Measurements from ENCODE around the gene LEMD2. TPM values are rescaled to one million over a fixed set of nuclear protein-coding genes. Genes with fewer than 3 reads are reported as not detected.

The LEMD2 gene
- total RNA-seq, 1 experiment from 2014 or later, result 65.9 TPM

GRCh38 chr6:33798343-33798848 is 9.5 kb upstream of the LEMD2 start:
- H3K4me2 ChIP-seq, result no peak overlapping the region
- peaks cover 40% of the 10 kb centered on the region for H3K27me3 ChIP-seq (ENCODE audit: insufficient read depth, low read depth)
- 0 out of 2 replicates have a peak, but pooled peaks cover 4% of the 10 kb centered on the region for H4K20me1 ChIP-seq (ENCODE audit: insufficient read depth)
- ChIA-PET CTCF (interaction anchor here (0.6 kb wide), 1 partner anchor 27 kb away, joined by 4 read pairs; no protein-coding TSS in a partner anchor), POLR2A (ENCODE audit: unreplicated experiment) (no interaction called here)
- TF ChIP-seq CTCF (conservative IDR thresholded peaks at IDR 0.05) (no peak), EZH2 (IDR thresholded peaks at IDR 0.05; ENCODE audit: low read depth) (no peak)
- intact Hi-C loops (cut with micrococcal nuclease; ENCODE audit: unreplicated experiment), result no loop called here
- H3K36me3 ChIP-seq (ENCODE audit: low read depth), result no peaks in the 10 kb centered on the region
- H3K27ac ChIP-seq, result no peak overlapping the region
- DNase-seq, result no peak
- peaks cover 13% of the 10 kb centered on the region for H3K4me1 ChIP-seq (replicated peaks; ENCODE audit: insufficient read depth)
- no TSS peak for BruUV-seq (replicated peaks)
- H3K9me3 ChIP-seq (ENCODE audit: insufficient read depth, low read depth), result no peaks in the 10 kb centered on the region
- H3F3A ChIP-seq (ENCODE audit: insufficient read depth, low read depth), result peaks cover 7% of the 10 kb centered on the region; the same call in 1 of the 2 replicates
- no peak overlapping the region for H2AFZ ChIP-seq
- no peaks in the 10 kb centered on the region for H3K79me2 ChIP-seq (ENCODE audit: low read depth)
- no peak overlapping the region for H3K4me3 ChIP-seq
- H3K9me2 ChIP-seq (ENCODE audit: insufficient read depth), result no peaks in the 10 kb centered on the region

- BruUV-seq (replicated peaks), result no TSS peak
- H2AFZ ChIP-seq, result no peak overlapping the region
- no peak for DNase-seq
- H3K27ac ChIP-seq, result no peak overlapping the region
- 0 out of 2 replicates have a peak, but pooled peaks cover 4% of the 10 kb centered on the region for H4K20me1 ChIP-seq (ENCODE audit: insufficient read depth)
- intact Hi-C loops (cut with micrococcal nuclease; ENCODE audit: unreplicated experiment), result no loop called here
- H3K4me1 ChIP-seq (replicated peaks; ENCODE audit: insufficient read depth), result peaks cover 13% of the 10 kb centered on the region
- H3K9me2 ChIP-seq (ENCODE audit: insufficient read depth), result no peaks in the 10 kb centered on the region
- no peaks in the 10 kb centered on the region for H3K36me3 ChIP-seq (ENCODE audit: low read depth)
- H3K4me2 ChIP-seq, result no peak overlapping the region
- ChIA-PET CTCF (interaction anchor here (0.6 kb wide), 1 partner anchor 28 kb away, joined by 4 read pairs; no protein-coding TSS in a partner anchor), POLR2A (ENCODE audit: unreplicated experiment) (no interaction called here)
- no peak overlapping the region for H3K4me3 ChIP-seq
- TF ChIP-seq CTCF (conservative IDR thresholded peaks at IDR 0.05), result no peak
- TF ChIP-seq EZH2 (IDR thresholded peaks at IDR 0.05; ENCODE audit: low read depth), result no peak
- no peaks in the 10 kb centered on the region for H3K79me2 ChIP-seq (ENCODE audit: low read depth)
- H3K9me3 ChIP-seq (ENCODE audit: insufficient read depth, low read depth), result no peaks in the 10 kb centered on the region
- H3K27me3 ChIP-seq (ENCODE audit: insufficient read depth, low read depth), result peaks cover 34% of the 10 kb centered on the region
- peaks cover 7% of the 10 kb centered on the region; the same call in 1 of the 2 replicates for H3F3A ChIP-seq (ENCODE audit: insufficient read depth, low read depth)
Observed at GRCh38 chr6:33797626-33798342, 8.9 kb upstream of the LEMD2 start.

GRCh38 chr6:33794910-33795623 is 6.1 kb upstream of the LEMD2 start:
- no peaks in the 10 kb centered on the region for H3K36me3 ChIP-seq (ENCODE audit: low read depth)
- H3K27me3 ChIP-seq (ENCODE audit: insufficient read depth, low read depth), result peaks cover 21% of the 10 kb centered on the region
- no peaks in the 10 kb centered on the region for H3K9me3 ChIP-seq (ENCODE audit: insufficient read depth, low read depth)
- H3K4me1 ChIP-seq (replicated peaks; ENCODE audit: insufficient read depth), result peaks cover 13% of the 10 kb centered on the region
- no peaks in the 10 kb centered on the region for H3K9me2 ChIP-seq (ENCODE audit: insufficient read depth)
- no peak overlapping the region for H3K4me3 ChIP-seq
- no peak overlapping the region for H3K27ac ChIP-seq
- H4K20me1 ChIP-seq (ENCODE audit: insufficient read depth), result 0 out of 2 replicates have a peak, but pooled peaks cover 4% of the 10 kb centered on the region
- peak overlapping the region; percentile 43 for H3K4me2 ChIP-seq
- BruUV-seq (replicated peaks), result no TSS peak
- TF ChIP-seq CTCF (conservative IDR thresholded peaks at IDR 0.05) (no peak), EZH2 (IDR thresholded peaks at IDR 0.05; ENCODE audit: low read depth) (no peak)
- DNase-seq, result peak in 1 of 2 experiments; percentile 57
- CTCF ChIA-PET, result interaction anchor here (0.6 kb wide), 1 partner anchor 1348 kb away, joined by 3 read pairs; no protein-coding TSS in a partner anchor
- intact Hi-C loops (cut with micrococcal nuclease; ENCODE audit: unreplicated experiment), result no loop called here
- H3F3A ChIP-seq (ENCODE audit: insufficient read depth, low read depth), result peaks cover 7% of the 10 kb centered on the region; the same call in 1 of the 2 replicates
- POLR2A ChIA-PET (ENCODE audit: unreplicated experiment), result no interaction called here
- H3K79me2 ChIP-seq (ENCODE audit: low read depth), result no peaks in the 10 kb centered on the region
- no peak overlapping the region for H2AFZ ChIP-seq

Data from PC-9 (cell line).